Cardiac fibroblast (primary cell): ENCODE results near the gene PIGU.
"Not testable (repeated sequence)": the region's sequence is repeated elsewhere in the genome, so short reads cannot be mapped to it uniquely, and the experiment has no call there.

Experiments used
- DNase-seq, 2 donors: peaks; one replicate each; pipeline versions ENCODE4 v3.0.0 to v3.0.0-alpha.2; 2010; ENCODE audit warnings: low read depth in 2 of 2
- H3K4me3 ChIP-seq, 2 donors: replicated peaks in 1 of 2; 1 replicate in 1 of 2; 2 replicates in 1 of 2; pipeline ENCODE4 v1.5.1; 2011; ENCODE audit warnings: low read depth in 2 of 2, low read length in 2 of 2, mild to moderate bottlenecking in 2 of 2, moderate library complexity in 1 of 2
- TF ChIP-seq, protein P1 (sequence below): IDR thresholded peaks from one replicate; pipeline ENCODE4 v1.5.1; 2011; ENCODE audit warnings: low read depth, mild to moderate bottlenecking, low read length, inconsistent platforms

The PIGU gene, protein sequence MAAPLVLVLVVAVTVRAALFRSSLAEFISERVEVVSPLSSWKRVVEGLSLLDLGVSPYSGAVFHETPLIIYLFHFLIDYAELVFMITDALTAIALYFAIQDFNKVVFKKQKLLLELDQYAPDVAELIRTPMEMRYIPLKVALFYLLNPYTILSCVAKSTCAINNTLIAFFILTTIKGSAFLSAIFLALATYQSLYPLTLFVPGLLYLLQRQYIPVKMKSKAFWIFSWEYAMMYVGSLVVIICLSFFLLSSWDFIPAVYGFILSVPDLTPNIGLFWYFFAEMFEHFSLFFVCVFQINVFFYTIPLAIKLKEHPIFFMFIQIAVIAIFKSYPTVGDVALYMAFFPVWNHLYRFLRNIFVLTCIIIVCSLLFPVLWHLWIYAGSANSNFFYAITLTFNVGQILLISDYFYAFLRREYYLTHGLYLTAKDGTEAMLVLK

DNA sequence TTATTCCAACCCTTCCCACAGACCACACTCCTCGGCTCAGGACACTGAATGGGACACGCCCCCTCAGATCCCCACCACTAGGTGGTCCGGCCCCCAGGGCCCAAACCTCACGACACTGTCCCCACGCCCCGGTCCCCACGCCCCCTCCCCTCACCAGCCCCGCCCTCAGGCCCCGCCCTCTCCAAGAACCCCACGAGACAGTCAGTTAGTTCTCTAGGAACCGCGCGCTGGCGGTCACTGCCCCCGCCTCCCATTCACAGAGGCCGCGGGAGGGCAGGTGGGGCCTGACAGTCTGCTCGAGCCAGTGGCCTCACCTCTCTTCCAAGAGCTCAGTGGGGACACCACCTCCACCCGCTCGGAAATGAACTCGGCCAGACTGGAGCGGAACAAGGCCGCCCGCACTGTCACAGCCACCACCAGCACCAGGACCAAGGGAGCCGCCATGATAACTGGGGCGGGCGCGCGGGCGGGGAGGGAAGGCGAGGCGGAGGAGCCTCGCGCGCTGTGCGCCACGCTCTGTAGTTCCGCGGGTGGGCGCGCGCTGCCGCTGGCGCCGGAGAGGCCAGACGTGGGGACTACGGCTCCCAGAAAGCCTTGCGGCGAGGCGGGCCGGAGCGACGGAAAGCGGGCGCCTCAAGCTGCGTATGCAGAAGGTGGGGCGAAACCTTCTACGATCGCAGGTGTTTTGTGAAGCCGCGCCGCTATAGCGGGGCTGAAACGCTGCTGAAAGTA, at the start of gene PIGU:
Gene PIGU, minus strand, starts transcription at position 451 of the 732 bp plus-strand sequence. Its CDS starts 7 bp downstream, at position 444.
- DNase-seq: peak; percentile 93 to 95
- peak within 1 kb of the TSS; percentile 88 to 91 for H3K4me3 ChIP-seq
- TF ChIP-seq, protein P1, sequence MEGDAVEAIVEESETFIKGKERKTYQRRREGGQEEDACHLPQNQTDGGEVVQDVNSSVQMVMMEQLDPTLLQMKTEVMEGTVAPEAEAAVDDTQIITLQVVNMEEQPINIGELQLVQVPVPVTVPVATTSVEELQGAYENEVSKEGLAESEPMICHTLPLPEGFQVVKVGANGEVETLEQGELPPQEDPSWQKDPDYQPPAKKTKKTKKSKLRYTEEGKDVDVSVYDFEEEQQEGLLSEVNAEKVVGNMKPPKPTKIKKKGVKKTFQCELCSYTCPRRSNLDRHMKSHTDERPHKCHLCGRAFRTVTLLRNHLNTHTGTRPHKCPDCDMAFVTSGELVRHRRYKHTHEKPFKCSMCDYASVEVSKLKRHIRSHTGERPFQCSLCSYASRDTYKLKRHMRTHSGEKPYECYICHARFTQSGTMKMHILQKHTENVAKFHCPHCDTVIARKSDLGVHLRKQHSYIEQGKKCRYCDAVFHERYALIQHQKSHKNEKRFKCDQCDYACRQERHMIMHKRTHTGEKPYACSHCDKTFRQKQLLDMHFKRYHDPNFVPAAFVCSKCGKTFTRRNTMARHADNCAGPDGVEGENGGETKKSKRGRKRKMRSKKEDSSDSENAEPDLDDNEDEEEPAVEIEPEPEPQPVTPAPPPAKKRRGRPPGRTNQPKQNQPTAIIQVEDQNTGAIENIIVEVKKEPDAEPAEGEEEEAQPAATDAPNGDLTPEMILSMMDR: no peak

GRCh38 chr20:34724172-34724571, 47.3 kb upstream of the PIGU start:
- no peak for DNase-seq
- no peak overlapping the region for H3K4me3 ChIP-seq
- TF ChIP-seq, protein P1: no peak

DNA sequence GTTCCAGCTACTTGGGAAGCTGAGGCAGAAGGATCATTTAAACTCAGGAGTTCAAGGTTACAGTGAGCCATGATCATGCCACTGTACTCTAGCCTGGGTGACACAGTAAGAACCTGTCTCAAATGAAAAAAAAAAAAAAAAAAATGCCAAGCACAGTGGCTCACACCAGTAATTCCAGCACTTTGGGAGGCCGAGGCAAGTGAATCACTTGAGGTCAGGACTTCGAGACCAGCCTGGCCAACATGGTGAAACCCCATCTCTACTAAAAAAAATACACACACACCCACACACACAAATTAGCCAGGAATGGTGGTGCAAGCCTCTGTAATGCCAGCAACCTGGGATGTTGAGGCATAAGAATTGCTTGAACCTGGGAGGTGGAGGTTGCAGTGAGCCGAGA, 45.7 kb upstream of the PIGU start:
- peak in 1 of 2 donors; percentile 13 for DNase-seq
- not testable (repeated sequence) for H3K4me3 ChIP-seq

- H3K4me3 ChIP-seq: no peak overlapping the region
- peak in 1 of 2 donors; percentile 29 for DNase-seq
- TF ChIP-seq, protein P1: no peak
These were observed 43.4 kb upstream of the PIGU start for GRCh38 chr20:34720266-34720665.

DNA sequence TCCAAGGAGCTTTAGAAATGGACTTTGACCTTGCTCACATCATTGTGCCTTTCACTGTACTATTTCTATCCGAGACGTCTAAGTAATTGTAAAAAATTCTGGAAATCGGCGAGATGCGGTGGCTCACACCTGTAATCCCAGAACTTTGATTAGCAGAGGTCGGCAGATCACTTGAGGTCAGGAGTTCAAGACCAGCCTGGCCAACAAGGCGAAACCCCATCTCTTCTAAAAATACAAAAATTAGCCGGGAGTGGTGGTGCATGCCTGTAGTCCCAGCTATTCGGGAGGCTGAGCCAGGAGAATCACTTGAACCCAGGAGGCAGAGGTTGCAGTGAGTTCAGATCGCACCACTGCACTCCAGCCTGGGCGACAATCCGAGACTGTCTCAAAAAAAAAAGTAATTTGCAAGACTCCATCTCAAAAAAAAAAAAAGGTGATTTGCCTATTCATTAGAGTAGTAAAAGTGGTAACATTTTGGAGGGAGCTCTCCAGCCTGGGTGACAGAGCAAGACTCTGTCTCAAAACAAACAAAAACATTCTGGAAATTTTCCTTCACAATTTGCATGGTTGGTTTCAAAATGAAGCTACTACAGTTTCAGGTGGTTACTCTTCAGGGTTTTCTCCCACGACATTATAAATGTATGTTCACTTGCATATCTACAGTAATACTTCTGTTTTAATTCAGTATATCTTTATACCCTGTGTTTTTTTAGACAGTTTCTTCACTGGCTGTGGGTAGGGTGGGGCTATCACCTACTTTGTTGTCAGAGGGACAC, 42.5 kb upstream of the PIGU start:
- H3K4me3 ChIP-seq, DNase-seq: not testable (repeated sequence)

DNA sequence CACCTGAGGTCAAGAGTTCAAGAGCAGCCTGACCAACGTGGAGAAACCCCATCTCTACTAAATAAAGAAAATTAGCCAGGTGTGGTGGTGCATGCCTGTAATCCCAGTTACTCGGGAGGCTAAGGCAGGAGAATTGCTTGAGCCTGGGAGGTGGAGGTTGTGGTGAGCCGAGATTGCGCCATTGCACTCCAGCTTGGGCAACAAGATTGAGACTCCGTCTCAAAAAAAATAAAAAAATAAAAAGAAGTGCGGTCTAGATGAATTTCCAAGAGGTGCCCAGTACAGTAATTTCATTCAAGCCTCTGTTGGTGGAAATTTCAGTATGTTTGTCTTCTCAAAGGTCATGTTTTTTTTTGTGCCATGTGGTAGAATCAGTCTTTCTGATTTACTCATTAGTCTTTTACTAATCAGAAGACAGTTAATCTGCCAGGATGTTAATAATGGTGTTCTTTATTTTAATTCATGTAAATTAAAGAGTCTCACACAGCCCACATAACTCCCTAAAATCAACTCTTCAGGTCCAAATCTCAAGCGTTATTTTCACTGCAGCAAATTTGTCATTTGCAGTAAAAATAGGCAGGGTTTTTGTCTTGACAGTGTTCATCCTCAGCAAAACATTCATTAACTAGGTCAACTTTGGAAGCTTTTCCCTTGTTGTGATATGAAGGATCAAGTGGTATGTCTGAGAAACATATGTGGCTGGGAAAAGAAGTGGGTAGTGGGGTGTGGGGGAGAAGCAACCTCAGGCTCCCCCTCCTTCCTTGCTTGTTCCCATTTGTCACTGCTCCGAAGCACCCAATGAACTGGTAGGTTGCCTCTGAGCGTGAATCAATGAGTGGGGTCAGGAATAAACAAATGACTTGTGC, 40.6 kb upstream of the PIGU start:
- TF ChIP-seq, protein P1: no peak
- no peak for DNase-seq
- H3K4me3 ChIP-seq: no peak overlapping the region

DNA sequence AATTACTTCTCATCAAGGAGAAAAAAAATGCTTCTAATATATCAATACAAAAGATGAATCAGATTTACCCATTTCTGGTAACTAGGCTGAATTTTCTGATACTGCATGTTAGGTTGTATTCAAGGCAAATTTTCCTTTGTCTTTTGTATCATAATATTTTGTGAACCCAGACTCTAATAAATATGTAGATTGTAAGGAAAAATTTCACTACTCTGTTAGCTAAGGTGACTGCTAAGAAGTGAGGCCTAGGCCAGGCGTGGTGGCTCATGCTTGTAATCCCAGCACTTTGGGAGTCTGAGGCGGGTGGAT, 40.0 kb upstream of the PIGU start:
- H3K4me3 ChIP-seq: no peak overlapping the region
- TF ChIP-seq, protein P1: no peak
- DNase-seq: no peak
